Sigmoid colon (tissue), 7 donors: ENCODE results near the gene ABHD5. TPM values are rescaled to one million over a fixed set of nuclear protein-coding genes. Genes with fewer than 3 reads are reported as not detected.

ENCODE experiments used
- DNase-seq: peaks from one replicate; pipeline ENCODE4 v3.0.0-alpha.2; 2019
- H3K27ac ChIP-seq, 4 donors: fragments of 200-600 bp; sonication (generic); one replicate each; pipeline ENCODE4 v1.5.1; 2016 to 2019; ENCODE audit warnings: mild to moderate bottlenecking in 1 of 4
- H3K27me3 ChIP-seq, 3 donors: fragments of 200-600 bp; sonication (generic); one replicate each; pipeline ENCODE4 v1.5.1; 2019; ENCODE audit warnings: mild to moderate bottlenecking in 1 of 3
- H3K36me3 ChIP-seq, 4 donors: fragments of 200-600 bp; sonication (generic); one replicate each; pipeline ENCODE4 v1.5.1; 2016 to 2019
- H3K4me1 ChIP-seq, 4 donors: fragments of 200-600 bp; sonication (generic); one replicate each; pipeline ENCODE4 v1.5.1; 2017 to 2019
- H3K4me3 ChIP-seq, 4 donors: fragments of 200-600 bp; sonication (generic); one replicate each; pipeline ENCODE4 v1.5.1; 2017 to 2019; ENCODE audit warnings: mild to moderate bottlenecking in 2 of 4, moderate library complexity in 1 of 4
- H3K9me3 ChIP-seq, 4 donors: fragments of 200-600 bp in 3 of 4; sonication (generic) in 3 of 4; one replicate each; pipeline versions ENCODE4 v1.5.1 to v1.6.1; 2013 to 2019
- EP300 ChIP-seq, 4 donors: sonication (generic); formaldehyde crosslinking; IDR thresholded peaks; one replicate each; pipeline ENCODE4 v1.6.1; 2017; ENCODE audit warnings: antibody characterized with exemption in 4 of 4
- POLR2A ChIP-seq, 2 donors: fragments of 450-650 bp; IDR thresholded peaks; one replicate each; pipeline ENCODE4 v1.6.1; 2016; ENCODE audit warnings: antibody characterized with exemption in 2 of 2, mild to moderate bottlenecking in 2 of 2, moderate library complexity in 2 of 2
- POLR2AphosphoS5 ChIP-seq, 4 donors: sonication (generic); formaldehyde crosslinking; IDR thresholded peaks; one replicate each; pipeline ENCODE4 v1.6.1; 2017; ENCODE audit warnings: antibody characterized with exemption in 4 of 4
- WGBS, 2 donors: extraction: QIAGEN DNeasy Blood & Tissue Kit; methylation state at CpG; one replicate each; pipeline ENCODE4 v1.1.7; 2013; 5-methylcytosine and 5-hydroxymethylcytosine counted together
- intact Hi-C: fragments of 100-400 bp; cut with DNase I; formaldehyde crosslinking; loops from one replicate; pipeline ENCODE4 v1.15.1; 2023
- polyA plus RNA-seq, 3 donors: library from polyadenylated mRNA; stranded (reverse); fragments of 200-250 nt; gene quantifications; one replicate each; pipeline ENCODE4 v1.2.3, GENCODE V29; 2013
- total RNA-seq, 4 donors: library from RNA; depleted of rRNA; stranded (reverse); fragments of >200 nt; gene quantifications; one replicate each; pipeline ENCODE4 v1.1.0, GENCODE V29; 2016
- TF ChIP-seq, protein P1 (sequence below), 4 experiments: fragments of 450-650 bp in 3 of 4; fragments of 200-600 bp in 1 of 4; IDR thresholded peaks; one replicate each; pipeline ENCODE4 v1.5.1; 2016 to 2019; ENCODE audit warnings: antibody characterized with exemption in 4 of 4, mild to moderate bottlenecking in 3 of 4, moderate library complexity in 2 of 4
- donor health status: healthy with polysubstance abuse.
- donor health status: Bipolar disorder and iron deficiency.
- donor health status: healthy.

Gene ABHD5
- total and polyA plus RNA-seq, 7 donors, result 11.1 to 48.3 (median 22.2) TPM

DNA sequence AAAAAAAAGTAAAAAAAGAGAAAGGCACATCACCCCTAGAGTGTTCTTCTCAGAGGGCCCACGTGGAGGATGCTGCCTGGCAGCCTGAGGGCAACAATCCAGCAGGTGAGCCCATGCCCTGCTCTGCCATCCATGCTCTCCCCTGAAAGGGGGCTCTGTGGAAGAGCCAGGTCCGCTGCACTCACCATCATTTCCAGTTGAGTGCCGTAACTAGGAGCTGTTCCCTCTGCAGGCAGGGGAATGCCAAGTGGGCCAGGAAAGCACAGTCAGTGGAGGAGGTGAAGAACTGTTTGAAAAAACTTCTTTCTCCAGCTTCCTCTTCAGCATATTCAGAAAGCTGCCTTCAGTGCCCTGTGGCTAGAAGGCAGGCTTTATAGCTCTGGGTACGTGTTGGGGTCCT is 84.1 kb downstream of the ABHD5 start:
- H3K4me3 ChIP-seq, result no peak overlapping the region
- no peaks in the 10 kb centered on the region for H3K36me3 ChIP-seq
- TF ChIP-seq POLR2A (IDR thresholded peaks at IDR 0.05) (no peak), POLR2AphosphoS5 (IDR thresholded peaks at IDR 0.05) (no peak), EP300 (IDR thresholded peaks at IDR 0.05) (no peak)
- TF ChIP-seq, protein P1, sequence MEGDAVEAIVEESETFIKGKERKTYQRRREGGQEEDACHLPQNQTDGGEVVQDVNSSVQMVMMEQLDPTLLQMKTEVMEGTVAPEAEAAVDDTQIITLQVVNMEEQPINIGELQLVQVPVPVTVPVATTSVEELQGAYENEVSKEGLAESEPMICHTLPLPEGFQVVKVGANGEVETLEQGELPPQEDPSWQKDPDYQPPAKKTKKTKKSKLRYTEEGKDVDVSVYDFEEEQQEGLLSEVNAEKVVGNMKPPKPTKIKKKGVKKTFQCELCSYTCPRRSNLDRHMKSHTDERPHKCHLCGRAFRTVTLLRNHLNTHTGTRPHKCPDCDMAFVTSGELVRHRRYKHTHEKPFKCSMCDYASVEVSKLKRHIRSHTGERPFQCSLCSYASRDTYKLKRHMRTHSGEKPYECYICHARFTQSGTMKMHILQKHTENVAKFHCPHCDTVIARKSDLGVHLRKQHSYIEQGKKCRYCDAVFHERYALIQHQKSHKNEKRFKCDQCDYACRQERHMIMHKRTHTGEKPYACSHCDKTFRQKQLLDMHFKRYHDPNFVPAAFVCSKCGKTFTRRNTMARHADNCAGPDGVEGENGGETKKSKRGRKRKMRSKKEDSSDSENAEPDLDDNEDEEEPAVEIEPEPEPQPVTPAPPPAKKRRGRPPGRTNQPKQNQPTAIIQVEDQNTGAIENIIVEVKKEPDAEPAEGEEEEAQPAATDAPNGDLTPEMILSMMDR (IDR thresholded peaks at IDR 0.05), result no peak
- DNase-seq, result no peak
- no peaks in the 10 kb centered on the region for H3K27me3 ChIP-seq
- H3K4me1 ChIP-seq, result peaks cover 0 to 14% (median 10%) of the 10 kb centered on the region in 4 donors
- H3K27ac ChIP-seq, result no peak overlapping the region
- 84 to 87% methylated on average over 4 of the region's 4 CpGs for WGBS, 2 donors
- intact Hi-C loops, result loop anchor here (5.0 kb wide), 1 partner anchor 152 kb away; the partner anchor contains the start of gene ANO10
- no peaks in the 10 kb centered on the region for H3K9me3 ChIP-seq

- H3K27me3 ChIP-seq, result no peaks in the 10 kb centered on the region
- intact Hi-C loops, result no loop called here
These were observed 85.4 kb downstream of the ABHD5 start for GRCh38 chr3:43776101-43776500.

GRCh38 chr3:43779850-43780249 is 89.1 kb downstream of the ABHD5 start:
- intact Hi-C loops, result no loop called here
- 85 to 88% methylated on average over 3 of the region's 3 CpGs for WGBS, 2 donors

More at GRCh38 chr3:43776101-43776500, 85.4 kb downstream of the ABHD5 start:
- peaks cover 0 to 11% (median 2%) of the 10 kb centered on the region in 4 donors for H3K4me1 ChIP-seq
- no peaks in the 10 kb centered on the region for H3K9me3 ChIP-seq
- WGBS, 2 donors, result 89 to 94% methylated on average over 3 of the region's 3 CpGs
- no peak overlapping the region for H3K27ac ChIP-seq
- DNase-seq, result no peak
- no peak overlapping the region for H3K4me3 ChIP-seq
- TF ChIP-seq EP300 (IDR thresholded peaks at IDR 0.05) (no peak), POLR2AphosphoS5 (IDR thresholded peaks at IDR 0.05) (no peak), POLR2A (IDR thresholded peaks at IDR 0.05) (no peak)
- TF ChIP-seq, protein P1 (IDR thresholded peaks at IDR 0.05), result no peak
- no peaks in the 10 kb centered on the region for H3K36me3 ChIP-seq

DNA sequence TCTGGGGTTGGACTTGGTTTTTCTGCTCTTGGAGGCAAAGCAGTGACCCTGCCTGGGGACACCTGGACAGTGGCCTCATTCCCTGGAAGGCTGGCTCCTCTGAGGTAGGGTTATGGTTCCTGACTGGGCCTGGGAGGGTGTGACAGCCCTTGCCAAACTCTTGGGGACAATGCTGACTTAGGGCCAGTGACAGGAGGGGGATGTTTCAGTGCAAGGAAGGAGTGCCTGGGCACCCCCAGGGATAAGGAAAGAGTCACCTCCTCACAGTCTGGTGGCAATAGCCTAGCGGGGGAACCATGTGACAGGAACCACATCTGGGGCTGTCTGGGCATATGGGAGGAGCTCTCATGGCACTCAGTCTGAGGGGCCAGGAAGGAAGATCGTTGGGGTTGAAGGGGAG is 91.8 kb downstream of the ABHD5 start:
- Histone ChIP-seq H3K9me3 (no peaks in the 10 kb centered on the region), H3K36me3 (no peaks in the 10 kb centered on the region), H3K27me3 (no peaks in the 10 kb centered on the region), H3K27ac (no peak overlapping the region), H3K4me1 (no peaks in the 10 kb centered on the region), H3K4me3 (no peak overlapping the region)
- DNase-seq, result no peak
- intact Hi-C loops, result no loop called here
- WGBS, 2 donors, result 52 to 83% methylated on average over 2 of the region's 2 CpGs
- TF ChIP-seq EP300 (IDR thresholded peaks at IDR 0.05) (no peak), POLR2AphosphoS5 (IDR thresholded peaks at IDR 0.05) (no peak), POLR2A (IDR thresholded peaks at IDR 0.05) (no peak)
- TF ChIP-seq, protein P1 (IDR thresholded peaks at IDR 0.05), result no peak

More at GRCh38 chr3:43779850-43780249, 89.1 kb downstream of the ABHD5 start:
- Histone ChIP-seq H3K27me3 (no peaks in the 10 kb centered on the region), H3K4me3 (no peak overlapping the region), H3K4me1 (no peaks in the 10 kb centered on the region), H3K27ac (no peak overlapping the region), H3K9me3 (no peaks in the 10 kb centered on the region), H3K36me3 (no peaks in the 10 kb centered on the region)
- no peak for DNase-seq
- TF ChIP-seq POLR2AphosphoS5 (IDR thresholded peaks at IDR 0.05) (no peak), POLR2A (IDR thresholded peaks at IDR 0.05) (no peak), EP300 (IDR thresholded peaks at IDR 0.05) (no peak)
- TF ChIP-seq, protein P1 (IDR thresholded peaks at IDR 0.05), result no peak

Other genes starting within 250 kb of the ABHD5 start
- gene ANO10, start 68.9 kb upstream of the ABHD5 start, total RNA-seq, result 10 to 100 TPM; 14.5 to 30.5 (median 17.5) TPM
- gene ANO10, start 68.9 kb upstream of the ABHD5 start, polyA plus RNA-seq, result 10 to 100 TPM in 2 of 3 donors, 1 to 10 TPM in 1; 9.0 to 30.2 (median 11.1) TPM